Colonic mucosa (tissue), 4 donors: ENCODE results near the gene SPSB4. TPM values are rescaled to one million over a fixed set of nuclear protein-coding genes. Genes with fewer than 3 reads are reported as not detected.

Experiments used
- DNase-seq: peaks from one replicate; pipeline ENCODE4 v3.0.0-alpha.2; 2020
- H3K27ac ChIP-seq: fragments of 200-600 bp; one replicate; pipeline ENCODE4 v1.8.0; 2021
- H3K27me3 ChIP-seq: fragments of 200-600 bp; one replicate; pipeline ENCODE4 v1.8.0; 2021
- H3K36me3 ChIP-seq: fragments of 200-600 bp; one replicate; pipeline ENCODE4 v1.8.0; 2021
- H3K4me1 ChIP-seq: fragments of 200-600 bp; one replicate; pipeline ENCODE4 v1.8.0; 2021; ENCODE audit warnings: mild to moderate bottlenecking
- H3K4me3 ChIP-seq: fragments of 200-600 bp; one replicate; pipeline ENCODE4 v1.8.0; 2021
- H3K9ac ChIP-seq, 2 donors: one replicate each; pipeline ENCODE4 v1.7.0; 2013; ENCODE audit warnings: control low read depth in 2 of 2, low read depth in 2 of 2, low read length in 2 of 2
- H3K9me3 ChIP-seq: fragments of 200-600 bp; one replicate; pipeline ENCODE4 v1.8.0; 2021
- CTCF ChIP-seq: fragments of 200-600 bp; IDR thresholded peaks from one replicate; pipeline ENCODE4 v1.8.0; 2022; ENCODE audit warnings: antibody characterized with exemption, mild to moderate bottlenecking
- intact Hi-C: fragments of 100-400 bp; cut with DNase I; formaldehyde crosslinking; loops from one replicate; pipeline ENCODE4 v1.14.1; 2022
- total RNA-seq, 2 donors: library from RNA; stranded (reverse); fragmentation: NEBNext Ultra II Directional in 1 of 2; extraction: Animal tissue kit (Norgen Biotek cat#: 25700) in 1 of 2; gene quantifications; one replicate each; pipeline ENCODE4 v1.2.1, GENCODE V29; 2021
- donor health status: healthy.
- donor health status: DM: no; HTN: no; CAD: no.
- donor health status: DM: no; HTN: no; CAD: no.

SPSB4 gene
- total RNA-seq, 2 donors from 2014 or later = not detected

- DNase-seq = no peak
- Histone ChIP-seq H3K4me1 (no peaks in the 10 kb centered on the region), H3K9me3 (no peaks in the 10 kb centered on the region), H3K27ac (no peak overlapping the region), H3K9ac (no peak overlapping the region), H3K27me3 (no peaks in the 10 kb centered on the region), H3K36me3 (no peaks in the 10 kb centered on the region), H3K4me3 (no peak overlapping the region)
- no peak for TF ChIP-seq CTCF
- intact Hi-C loops = no loop called here
These were observed 127.4 kb downstream of the SPSB4 start for GRCh38 chr3:141178551-141178950.

- intact Hi-C loops = no loop called here
- TF ChIP-seq CTCF = no peak
- H3K9ac ChIP-seq = no peak overlapping the region
- no peak overlapping the region for H3K4me3 ChIP-seq
- no peaks in the 10 kb centered on the region for H3K27me3 ChIP-seq
- no peaks in the 10 kb centered on the region for H3K9me3 ChIP-seq
- no peaks in the 10 kb centered on the region for H3K4me1 ChIP-seq
- H3K36me3 ChIP-seq = no peaks in the 10 kb centered on the region
- no peak overlapping the region for H3K27ac ChIP-seq
- DNase-seq = no peak
These were observed 128.8 kb downstream of the SPSB4 start for GRCh38 chr3:141179983-141180382.

- TF ChIP-seq CTCF = no peak
- Histone ChIP-seq H3K9ac (no peak overlapping the region), H3K27me3 (no peaks in the 10 kb centered on the region), H3K4me3 (no peak overlapping the region), H3K27ac (no peak overlapping the region), H3K4me1 (no peaks in the 10 kb centered on the region), H3K9me3 (no peaks in the 10 kb centered on the region), H3K36me3 (no peaks in the 10 kb centered on the region)
- intact Hi-C loops = no loop called here
- no peak for DNase-seq
These were observed 130.0 kb downstream of the SPSB4 start for GRCh38 chr3:141181196-141181595.

GRCh38 chr3:141181819-141182218 is 130.7 kb downstream of the SPSB4 start:
- H3K9me3 ChIP-seq = no peaks in the 10 kb centered on the region
- no peaks in the 10 kb centered on the region for H3K36me3 ChIP-seq
- no peak overlapping the region for H3K27ac ChIP-seq
- intact Hi-C loops = no loop called here
- no peak overlapping the region for H3K9ac ChIP-seq
- H3K4me3 ChIP-seq = no peak overlapping the region
- no peaks in the 10 kb centered on the region for H3K27me3 ChIP-seq
- H3K4me1 ChIP-seq = no peaks in the 10 kb centered on the region
- DNase-seq = no peak
- no peak for TF ChIP-seq CTCF

- no peak overlapping the region for H3K27ac ChIP-seq
- H3K36me3 ChIP-seq = no peaks in the 10 kb centered on the region
- no peak for DNase-seq
- intact Hi-C loops = no loop called here
- no peaks in the 10 kb centered on the region for H3K9me3 ChIP-seq
- no peaks in the 10 kb centered on the region for H3K27me3 ChIP-seq
- H3K4me1 ChIP-seq = no peaks in the 10 kb centered on the region
- TF ChIP-seq CTCF = no peak
- H3K4me3 ChIP-seq = no peak overlapping the region
- no peak overlapping the region for H3K9ac ChIP-seq
These were observed 132.5 kb downstream of the SPSB4 start for GRCh38 chr3:141183606-141184005.

GRCh38 chr3:141184430-141184829 is 133.3 kb downstream of the SPSB4 start:
- H3K9me3 ChIP-seq = no peaks in the 10 kb centered on the region
- no peak overlapping the region for H3K9ac ChIP-seq
- no peak overlapping the region for H3K4me3 ChIP-seq
- intact Hi-C loops = no loop called here
- H3K27me3 ChIP-seq = no peaks in the 10 kb centered on the region
- H3K36me3 ChIP-seq = no peaks in the 10 kb centered on the region
- no peak for TF ChIP-seq CTCF
- no peak overlapping the region for H3K27ac ChIP-seq
- no peak for DNase-seq
- H3K4me1 ChIP-seq = no peaks in the 10 kb centered on the region
